ENCODE results near the gene ELP4. TPM values are rescaled to one million over a fixed set of nuclear protein-coding genes. Genes with fewer than 3 reads are reported as not detected.

ELP4 gene
- total RNA-seq, 2 donors from 2014 or later: 14.0 to 15.6 TPM

DNA sequence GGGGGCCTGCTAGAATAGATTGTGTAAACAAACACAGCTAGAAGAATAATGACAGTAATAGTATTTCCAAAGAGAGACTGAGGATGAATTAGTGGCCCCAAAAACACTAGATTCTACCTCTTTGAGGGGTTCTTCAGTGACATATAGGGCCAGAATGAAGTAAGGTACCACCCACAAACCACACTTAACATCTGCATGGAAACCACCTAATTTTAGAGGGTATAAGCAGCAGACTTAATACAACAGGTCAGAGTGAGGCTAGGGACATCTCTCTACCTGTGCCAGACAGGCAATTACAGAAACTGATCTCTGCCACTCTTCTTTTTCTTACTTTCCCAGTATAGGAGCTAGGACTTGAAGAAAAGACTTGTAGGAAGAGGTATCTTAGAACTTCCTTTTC lies 20.1 kb downstream of the ELP4 start:
- TF ChIP-seq, protein P1, sequence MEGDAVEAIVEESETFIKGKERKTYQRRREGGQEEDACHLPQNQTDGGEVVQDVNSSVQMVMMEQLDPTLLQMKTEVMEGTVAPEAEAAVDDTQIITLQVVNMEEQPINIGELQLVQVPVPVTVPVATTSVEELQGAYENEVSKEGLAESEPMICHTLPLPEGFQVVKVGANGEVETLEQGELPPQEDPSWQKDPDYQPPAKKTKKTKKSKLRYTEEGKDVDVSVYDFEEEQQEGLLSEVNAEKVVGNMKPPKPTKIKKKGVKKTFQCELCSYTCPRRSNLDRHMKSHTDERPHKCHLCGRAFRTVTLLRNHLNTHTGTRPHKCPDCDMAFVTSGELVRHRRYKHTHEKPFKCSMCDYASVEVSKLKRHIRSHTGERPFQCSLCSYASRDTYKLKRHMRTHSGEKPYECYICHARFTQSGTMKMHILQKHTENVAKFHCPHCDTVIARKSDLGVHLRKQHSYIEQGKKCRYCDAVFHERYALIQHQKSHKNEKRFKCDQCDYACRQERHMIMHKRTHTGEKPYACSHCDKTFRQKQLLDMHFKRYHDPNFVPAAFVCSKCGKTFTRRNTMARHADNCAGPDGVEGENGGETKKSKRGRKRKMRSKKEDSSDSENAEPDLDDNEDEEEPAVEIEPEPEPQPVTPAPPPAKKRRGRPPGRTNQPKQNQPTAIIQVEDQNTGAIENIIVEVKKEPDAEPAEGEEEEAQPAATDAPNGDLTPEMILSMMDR (IDR thresholded peaks at IDR 0.05): no peak
- Histone ChIP-seq H3K36me3 (no peaks in the 10 kb centered on the region), H3K4me3 (no peak overlapping the region), H3K27ac (no peak overlapping the region), H3K27me3 (no peaks in the 10 kb centered on the region), H3K4me1 (no peaks in the 10 kb centered on the region), H3K9me3 (no peaks in the 10 kb centered on the region)
- no peak for DNase-seq (ENCODE audit: low spot score)

DNA sequence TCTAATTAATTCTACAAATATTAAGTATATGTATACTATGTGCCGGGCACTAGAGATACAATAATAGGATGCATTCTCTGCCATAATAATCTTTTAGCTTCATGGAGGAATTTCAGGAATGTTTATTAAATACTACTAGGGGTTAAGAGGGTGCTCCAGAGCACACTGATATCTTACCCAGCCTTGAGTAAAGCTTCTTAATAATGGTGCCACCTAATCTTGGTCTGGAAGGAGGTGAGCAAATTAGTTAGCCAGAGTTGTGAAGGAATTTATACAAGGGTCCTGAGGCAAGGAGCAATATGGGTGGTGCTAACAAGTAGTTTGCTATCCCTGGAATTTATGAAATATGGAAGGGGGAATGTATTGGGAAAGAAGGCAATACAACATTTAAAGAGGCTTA lies 21.7 kb downstream of the ELP4 start:
- Histone ChIP-seq H3K36me3 (no peaks in the 10 kb centered on the region), H3K9me3 (no peaks in the 10 kb centered on the region), H3K27ac (no peak overlapping the region), H3K27me3 (no peaks in the 10 kb centered on the region), H3K4me3 (no peak overlapping the region), H3K4me1 (no peaks in the 10 kb centered on the region)
- no peak for DNase-seq (ENCODE audit: low spot score)
- TF ChIP-seq, protein P1 (IDR thresholded peaks at IDR 0.05): no peak

- no peaks in the 10 kb centered on the region for H3K27me3 ChIP-seq
- peaks cover 8% of the 10 kb centered on the region for H3K36me3 ChIP-seq
- H3K4me3 ChIP-seq: no peak overlapping the region
- H3K9me3 ChIP-seq: no peaks in the 10 kb centered on the region
- no peak for DNase-seq (ENCODE audit: low spot score)
- TF ChIP-seq, protein P1 (IDR thresholded peaks at IDR 0.05): no peak
- no peak overlapping the region for H3K27ac ChIP-seq
- H3K4me1 ChIP-seq: no peaks in the 10 kb centered on the region
Measured at GRCh38 chr11:31535479-31535878, 25.9 kb downstream of the ELP4 start.

DNA sequence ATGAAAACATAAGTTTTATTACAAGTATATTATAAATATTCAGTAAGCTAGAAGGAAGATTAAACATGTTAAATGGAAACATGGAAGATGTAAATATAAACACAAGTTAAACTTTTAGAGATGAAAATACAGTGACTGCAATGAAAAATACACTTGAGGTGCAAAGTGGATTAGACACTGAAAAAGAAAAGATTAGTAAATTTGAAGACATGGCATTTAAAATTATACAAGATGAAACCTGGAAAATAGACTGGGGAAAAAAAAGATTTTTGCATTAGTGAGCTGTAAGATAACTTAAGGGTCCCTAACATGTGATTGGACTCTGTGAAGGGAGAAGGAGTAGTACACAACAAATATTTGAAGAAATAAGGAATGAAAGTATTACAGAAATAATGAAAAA lies 33.3 kb downstream of the ELP4 start:
- Histone ChIP-seq H3K9me3 (no peaks in the 10 kb centered on the region), H3K27ac (no peak overlapping the region), H3K27me3 (no peaks in the 10 kb centered on the region), H3K4me1 (no peaks in the 10 kb centered on the region), H3K4me3 (no peak overlapping the region), H3K36me3 (peaks cover 27% of the 10 kb centered on the region)
- TF ChIP-seq, protein P1 (IDR thresholded peaks at IDR 0.05): no peak
- no peak for DNase-seq (ENCODE audit: low spot score)

GRCh38 chr11:31555938-31556337 lies 46.4 kb downstream of the ELP4 start:
- no peak for DNase-seq (ENCODE audit: low spot score)
- Histone ChIP-seq H3K4me3 (no peak overlapping the region), H3K27ac (no peak overlapping the region), H3K36me3 (no peaks in the 10 kb centered on the region), H3K4me1 (peaks cover 0 to 13% of the 10 kb centered on the region in 2 donors), H3K9me3 (no peaks in the 10 kb centered on the region), H3K27me3 (no peaks in the 10 kb centered on the region)
- TF ChIP-seq, protein P1 (IDR thresholded peaks at IDR 0.05): no peak

GRCh38 chr11:31558001-31558400 lies 48.4 kb downstream of the ELP4 start:
- TF ChIP-seq, protein P1 (IDR thresholded peaks at IDR 0.05): no peak
- no peak for DNase-seq (ENCODE audit: low spot score)
- H3K4me1 ChIP-seq: peaks cover 0 to 13% of the 10 kb centered on the region in 2 donors
- no peaks in the 10 kb centered on the region for H3K9me3 ChIP-seq
- H3K4me3 ChIP-seq: no peak overlapping the region
- H3K36me3 ChIP-seq: no peaks in the 10 kb centered on the region
- no peak overlapping the region for H3K27ac ChIP-seq
- no peaks in the 10 kb centered on the region for H3K27me3 ChIP-seq

Data from right atrium auricular region (tissue), 2 donors.